NCI-H2107 treated with DMSO at 0.1 percent for 48 hours (cell line): Measurements from ENCODE around the gene TMEM209.
"Not testable (repeated sequence)": the region's sequence is repeated elsewhere in the genome, so short reads cannot be mapped to it uniquely, and the experiment has no call there.

Experiments used
- DNase-seq: peaks from one replicate; lab custom pipeline; 2025; ENCODE audit not compliant: unreplicated experiment; lab: John Stamatoyannopoulos, UW

TMEM209 gene

GRCh38 chr7:130218806-130219620 is 13.8 kb upstream of the TMEM209 start:
- no peak for DNase-seq

GRCh38 chr7:130216750-130217149 is 11.5 kb upstream of the TMEM209 start:
- DNase-seq: no peak

- no peak for DNase-seq
These were observed 10.8 kb upstream of the TMEM209 start for GRCh38 chr7:130216025-130216424.

- no peak for DNase-seq
These were observed 8.6 kb upstream of the TMEM209 start for GRCh38 chr7:130213828-130214227.

- DNase-seq: peak; percentile 69
These were observed 5.2 kb upstream of the TMEM209 start for GRCh38 chr7:130210181-130210935.

- no peak for DNase-seq
These were observed 3.3 kb upstream of the TMEM209 start for GRCh38 chr7:130208516-130208915.

- no peak for DNase-seq
These were observed 2.4 kb upstream of the TMEM209 start, which contains the start of gene SSMEM1 for GRCh38 chr7:130207642-130208041. Gene SSMEM1, plus strand, starts transcription at chr7:130207860. Its CDS starts 51 bp downstream, at chr7:130207911.

- no peak for DNase-seq
These were observed 1.8 kb upstream of the TMEM209 start for GRCh38 chr7:130207033-130207432.

- no peak for DNase-seq
These were observed 3.4 kb downstream of the TMEM209 start for GRCh38 chr7:130201796-130202195.

GRCh38 chr7:130197094-130197493 is 8.1 kb downstream of the TMEM209 start:
- DNase-seq: no peak

GRCh38 chr7:130196476-130196875 is 8.7 kb downstream of the TMEM209 start:
- DNase-seq: no peak

GRCh38 chr7:130195396-130195795 is 9.8 kb downstream of the TMEM209 start:
- no peak for DNase-seq

GRCh38 chr7:130191791-130192190 is 13.4 kb downstream of the TMEM209 start:
- DNase-seq: no peak

- no peak for DNase-seq
These were observed 15.9 kb downstream of the TMEM209 start for GRCh38 chr7:130189343-130189742.

- no peak for DNase-seq
These were observed 17.8 kb downstream of the TMEM209 start for GRCh38 chr7:130187360-130187759.

GRCh38 chr7:130184349-130184748 is 20.9 kb downstream of the TMEM209 start:
- DNase-seq: not testable (repeated sequence)

GRCh38 chr7:130182990-130183389 is 22.2 kb downstream of the TMEM209 start:
- DNase-seq: no peak

GRCh38 chr7:130181263-130181605 is 24.0 kb downstream of the TMEM209 start:
- no peak for DNase-seq

- DNase-seq: no peak
These were observed 24.5 kb downstream of the TMEM209 start for GRCh38 chr7:130180571-130181262.

GRCh38 chr7:130179631-130180030 is 25.6 kb downstream of the TMEM209 start:
- no peak for DNase-seq

GRCh38 chr7:130178251-130178650 is 27.0 kb downstream of the TMEM209 start:
- DNase-seq: no peak
